Nephron progenitor cell (in vitro differentiated cells): ENCODE data around the gene ANGPTL5.

Source experiments
- DNase-seq: peaks from one replicate; pipeline ENCODE4 v3.0.0; 2021
- H3K27ac Mint-ChIP-seq: 2 replicates; pipeline ENCODE4 v1.8.0; 2021; ENCODE audit warnings: mild to moderate bottlenecking, moderate library complexity, mixed read lengths
- H3K27me3 Mint-ChIP-seq: 2 replicates; pipeline ENCODE4 v1.8.0; 2021; ENCODE audit warnings: mild to moderate bottlenecking, low read depth, mixed read lengths; ENCODE audit not compliant: poor library complexity
- H3K36me3 Mint-ChIP-seq: 2 replicates; pipeline ENCODE4 v1.8.0; 2021; ENCODE audit warnings: low read depth, mixed read lengths
- H3K4me1 Mint-ChIP-seq: 2 replicates; pipeline ENCODE4 v1.8.0; 2021; ENCODE audit warnings: mixed read lengths
- H3K4me3 Mint-ChIP-seq: 2 replicates; pipeline ENCODE4 v1.8.0; 2021; ENCODE audit warnings: mild to moderate bottlenecking, moderate library complexity, mixed read lengths
- H3K9me3 Mint-ChIP-seq: 2 replicates; pipeline ENCODE4 v1.8.0; 2021; ENCODE audit warnings: mild to moderate bottlenecking, moderate library complexity, mixed read lengths
- CTCF ChIP-seq: fragments of 200-600 bp; sonication (generic); IDR thresholded peaks from 2 replicates; pipeline ENCODE4 v1.5.0; 2021; ENCODE audit warnings: antibody characterized with exemption

ANGPTL5 gene

DNA sequence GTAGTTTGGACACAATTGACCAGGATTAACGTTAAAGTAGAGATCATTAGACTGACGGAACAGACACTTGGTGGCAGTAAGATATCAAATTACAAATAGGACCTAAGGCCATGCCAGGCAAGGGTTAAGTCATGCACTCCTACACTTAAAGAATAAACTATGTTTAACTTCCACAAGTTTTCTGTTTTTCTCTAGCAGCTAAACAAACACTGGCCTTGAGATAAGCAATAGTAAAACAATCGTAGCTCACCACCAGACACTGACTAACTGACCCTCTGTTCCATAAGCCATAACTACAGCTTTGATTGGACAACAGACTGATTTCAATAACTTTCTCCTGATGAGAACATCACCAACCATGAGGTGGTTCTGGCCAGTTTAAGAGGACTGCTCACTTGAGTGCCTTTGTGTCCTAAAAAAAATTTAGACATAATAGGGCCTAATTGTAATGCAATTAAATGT is 3.5 kb downstream of the ANGPTL5 start:
- H3K27ac Mint-ChIP-seq: peak overlapping the region; percentile 87
- H3K4me1 Mint-ChIP-seq: peaks cover 56% of the 10 kb centered on the region
- no peak for DNase-seq
- H3K36me3 Mint-ChIP-seq: no peaks in the 10 kb centered on the region
- no peak for TF ChIP-seq CTCF
- no peaks in the 10 kb centered on the region for H3K9me3 Mint-ChIP-seq
- H3K4me3 Mint-ChIP-seq: no peak overlapping the region
- H3K27me3 Mint-ChIP-seq: no peaks in the 10 kb centered on the region

GRCh38 chr11:101909087-101909486 is 7.2 kb downstream of the ANGPTL5 start:
- no peaks in the 10 kb centered on the region for H3K36me3 Mint-ChIP-seq
- TF ChIP-seq CTCF: no peak
- H3K4me3 Mint-ChIP-seq: no peak overlapping the region
- H3K4me1 Mint-ChIP-seq: peaks cover 27% of the 10 kb centered on the region
- H3K27me3 Mint-ChIP-seq: no peaks in the 10 kb centered on the region
- no peaks in the 10 kb centered on the region for H3K9me3 Mint-ChIP-seq
- no peak overlapping the region for H3K27ac Mint-ChIP-seq
- no peak for DNase-seq

DNA sequence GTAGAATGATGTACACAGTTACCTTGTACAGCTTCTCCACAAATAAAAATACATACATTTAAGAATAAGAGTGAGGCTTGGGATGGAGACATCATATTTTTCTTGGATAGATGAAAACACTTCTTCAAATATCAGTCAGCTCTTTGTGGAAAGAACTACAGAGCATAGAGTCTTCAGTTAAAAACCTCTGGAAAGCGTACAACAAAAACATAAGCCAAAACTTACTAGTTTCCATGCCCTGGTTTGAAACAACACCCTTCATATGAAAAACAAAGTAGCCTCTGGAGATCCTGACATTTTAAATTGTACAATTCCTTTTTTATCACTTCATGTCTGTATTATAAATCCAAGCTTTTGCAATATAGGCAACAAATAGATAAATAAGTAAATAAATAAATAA is 8.5 kb downstream of the ANGPTL5 start:
- Mint-ChIP-seq H3K4me1 (peaks cover 20% of the 10 kb centered on the region), H3K27me3 (no peaks in the 10 kb centered on the region), H3K36me3 (no peaks in the 10 kb centered on the region), H3K4me3 (no peak overlapping the region), H3K9me3 (no peaks in the 10 kb centered on the region), H3K27ac (no peak overlapping the region)
- DNase-seq: no peak
- TF ChIP-seq CTCF: no peak

- Mint-ChIP-seq H3K4me3 (no peak overlapping the region), H3K9me3 (no peaks in the 10 kb centered on the region), H3K27me3 (no peaks in the 10 kb centered on the region), H3K36me3 (no peaks in the 10 kb centered on the region), H3K4me1 (no peaks in the 10 kb centered on the region), H3K27ac (no peak overlapping the region)
- no peak for DNase-seq
- TF ChIP-seq CTCF: no peak
These were observed 21.8 kb downstream of the ANGPTL5 start for GRCh38 chr11:101894505-101894904.

GRCh38 chr11:101889767-101890166 is 26.6 kb downstream of the ANGPTL5 start:
- Mint-ChIP-seq H3K4me3 (no peak overlapping the region), H3K4me1 (no peaks in the 10 kb centered on the region), H3K27me3 (no peaks in the 10 kb centered on the region), H3K27ac (no peak overlapping the region), H3K9me3 (no peaks in the 10 kb centered on the region), H3K36me3 (no peaks in the 10 kb centered on the region)
- DNase-seq: no peak
- TF ChIP-seq CTCF: no peak

- Mint-ChIP-seq H3K9me3 (no peaks in the 10 kb centered on the region), H3K4me3 (no peak overlapping the region), H3K4me1 (no peaks in the 10 kb centered on the region), H3K36me3 (no peaks in the 10 kb centered on the region), H3K27me3 (no peaks in the 10 kb centered on the region), H3K27ac (no peak overlapping the region)
- TF ChIP-seq CTCF: no peak
- DNase-seq: no peak
These were observed 30.7 kb downstream of the ANGPTL5 start for GRCh38 chr11:101885631-101886030.
